Measurements from ENCODE around the gene LENG8. TPM values are rescaled to one million over a fixed set of nuclear protein-coding genes. Genes with fewer than 3 reads are reported as not detected.
A peak's percentile ranks its signal among the peaks of the same experiment; 100 is the strongest.

LENG8 gene
- total and polyA plus RNA-seq, 4 experiments from 2014 or later = 3.1 to 565 (median 273) TPM

DNA sequence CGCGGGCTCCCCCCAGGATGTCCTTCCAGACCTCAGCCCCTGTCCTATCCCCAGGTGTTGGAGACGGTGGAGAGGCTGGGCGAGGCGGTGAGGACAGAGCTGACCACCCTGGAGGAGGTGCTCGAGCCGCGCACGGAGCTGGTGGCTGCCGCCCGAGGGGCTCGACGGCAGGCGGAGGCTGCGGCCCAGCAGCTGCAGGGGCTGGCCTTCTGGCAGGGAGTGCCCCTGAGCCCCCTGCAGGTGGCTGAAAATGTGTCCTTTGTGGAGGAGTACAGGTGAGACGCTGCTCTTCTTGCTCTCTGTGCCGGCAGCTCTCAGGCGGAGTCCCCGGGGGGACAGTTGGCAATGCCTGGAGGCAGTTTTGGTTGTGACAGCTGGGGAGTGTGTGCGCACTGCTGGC lies 26.9 kb upstream of the LENG8 start:
- Mint-ChIP-seq H3K4me1 (peaks cover 7 to 18% (median 10%) of the 10 kb centered on the region in 4 donors), H3K4me3 (no peak overlapping the region), H3K27me3 (peaks cover 20 to 44% of the 10 kb centered on the region in 2 donors), H3K36me3 (no peaks in the 10 kb centered on the region), H3K9me3 (peaks cover 0 to 3% (median 0%) of the 10 kb centered on the region in 8 donors), H3K27ac (no peak overlapping the region)
- no peaks in the 10 kb centered on the region for H3K9me3 ChIP-seq (ENCODE audit: control insufficient read depth in 1 of 2, low read length in 2 of 2)
- H3K4me1 ChIP-seq (ENCODE audit: insufficient read depth, low read length) = peaks cover 12% of the 10 kb centered on the region
- peaks cover 7% of the 10 kb centered on the region for H3K27me3 ChIP-seq (ENCODE audit: insufficient read depth, low read length)
- POLR2A ChIA-PET (ENCODE audit: partially characterized antibody) = no interaction called here
- H3K36me3 ChIP-seq (ENCODE audit: insufficient read depth, low read length) = no peaks in the 10 kb centered on the region
- DNase-seq = no peak
- H3K4me3 ChIP-seq (ENCODE audit: low read length in 2 of 2) = no peak overlapping the region
- CTCF ChIA-PET (ENCODE audit: partially characterized antibody) = no interaction called here
- intact Hi-C loops (cut with micrococcal nuclease) = no loop called here
- no peak overlapping the region for H3K27ac ChIP-seq (ENCODE audit: low read depth, low read length)

DNA sequence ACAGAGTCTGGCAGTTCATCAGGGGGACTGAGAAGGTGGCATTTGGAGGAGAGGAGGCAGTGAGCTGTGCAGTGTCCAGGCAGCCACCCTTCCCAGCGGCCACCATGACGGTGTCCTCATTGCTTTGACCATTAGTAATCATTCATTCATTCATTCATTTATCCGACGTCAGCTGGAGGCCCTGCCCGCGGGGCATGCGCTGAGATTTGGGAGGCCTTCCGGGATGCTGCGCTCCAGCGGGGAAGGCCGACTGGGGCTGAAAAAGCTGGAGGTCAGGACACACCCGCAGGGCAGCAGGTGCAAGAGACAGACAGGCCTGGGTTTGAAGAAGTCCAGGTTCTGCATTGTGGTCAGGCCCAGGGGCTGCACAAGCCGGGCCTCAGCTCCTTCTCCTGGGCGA lies 24.8 kb upstream of the LENG8 start:
- ChIA-PET POLR2A (ENCODE audit: partially characterized antibody) (no interaction called here), CTCF (ENCODE audit: partially characterized antibody) (no interaction called here)
- Histone ChIP-seq H3K36me3 (ENCODE audit: insufficient read depth, low read length) (no peaks in the 10 kb centered on the region), H3K4me1 (ENCODE audit: insufficient read depth, low read length) (no peaks in the 10 kb centered on the region), H3K27me3 (ENCODE audit: insufficient read depth, low read length) (peaks cover 13% of the 10 kb centered on the region), H3K27ac (ENCODE audit: low read depth, low read length) (no peak overlapping the region), H3K9me3 (ENCODE audit: control insufficient read depth in 1 of 2, low read length in 2 of 2) (no peaks in the 10 kb centered on the region), H3K4me3 (ENCODE audit: low read length in 2 of 2) (no peak overlapping the region)
- Mint-ChIP-seq H3K36me3 (no peaks in the 10 kb centered on the region), H3K4me1 (peaks cover 0 to 4% (median 0%) of the 10 kb centered on the region in 4 donors), H3K9me3 (no peaks in the 10 kb centered on the region), H3K4me3 (no peak overlapping the region), H3K27me3 (peaks cover 10 to 34% of the 10 kb centered on the region in 2 donors), H3K27ac (no peak overlapping the region)
- no peak for DNase-seq
- intact Hi-C loops (cut with micrococcal nuclease) = no loop called here

DNA sequence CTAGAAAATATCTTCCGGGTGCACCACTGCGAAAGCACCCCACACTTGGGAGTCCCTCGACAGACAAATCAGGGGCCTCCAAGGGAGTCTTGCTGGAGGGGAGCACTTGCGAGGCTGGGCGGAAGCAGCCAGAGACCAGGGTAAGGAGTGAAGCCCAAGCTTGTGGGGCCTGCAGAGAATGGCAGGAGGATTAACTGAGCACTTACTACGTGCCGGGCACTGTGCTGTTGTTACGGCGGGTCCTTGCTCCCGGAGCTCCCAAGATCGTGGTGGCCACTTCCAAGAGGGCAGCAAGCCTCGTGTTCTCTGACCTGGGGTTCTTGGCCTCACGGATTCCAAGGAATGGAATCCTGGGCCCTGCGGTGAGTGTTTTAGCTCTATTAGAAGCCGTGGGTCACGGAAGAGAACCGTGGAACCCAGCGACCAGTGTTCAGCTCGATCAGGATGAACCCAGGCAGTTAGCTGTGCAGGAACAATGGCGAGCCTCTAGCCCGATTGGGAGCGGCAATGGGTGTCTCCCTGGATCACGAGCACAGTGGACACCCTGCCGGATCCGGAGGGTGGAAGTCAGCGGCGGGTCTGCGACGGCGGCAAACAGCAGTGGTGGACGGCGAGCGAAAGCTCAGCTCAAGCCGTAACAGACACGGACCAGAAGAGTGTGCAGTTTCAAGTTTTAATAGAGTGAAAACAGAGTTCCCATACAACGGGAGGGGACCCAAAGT lies 24.2 kb upstream of the LENG8 start:
- H3K36me3 Mint-ChIP-seq = no peaks in the 10 kb centered on the region
- no peak overlapping the region for H3K27ac Mint-ChIP-seq
- peaks cover 7 to 31% of the 10 kb centered on the region in 2 donors for H3K27me3 Mint-ChIP-seq
- ChIA-PET CTCF (ENCODE audit: partially characterized antibody) (no interaction called here), POLR2A (ENCODE audit: partially characterized antibody) (no interaction called here)
- no peak overlapping the region for H3K4me3 ChIP-seq (ENCODE audit: low read length in 2 of 2)
- H3K4me1 ChIP-seq (ENCODE audit: insufficient read depth, low read length) = no peaks in the 10 kb centered on the region
- no peaks in the 10 kb centered on the region for H3K36me3 ChIP-seq (ENCODE audit: insufficient read depth, low read length)
- H3K27me3 ChIP-seq (ENCODE audit: insufficient read depth, low read length) = peaks cover 13% of the 10 kb centered on the region
- no peaks in the 10 kb centered on the region for H3K4me1 Mint-ChIP-seq
- no peaks in the 10 kb centered on the region for H3K9me3 ChIP-seq (ENCODE audit: control insufficient read depth in 1 of 2, low read length in 2 of 2)
- no peak overlapping the region for H3K27ac ChIP-seq (ENCODE audit: low read depth, low read length)
- H3K4me3 Mint-ChIP-seq = no peak overlapping the region
- no peak for DNase-seq
- no peaks in the 10 kb centered on the region for H3K9me3 Mint-ChIP-seq
- intact Hi-C loops (cut with micrococcal nuclease) = no loop called here

DNA sequence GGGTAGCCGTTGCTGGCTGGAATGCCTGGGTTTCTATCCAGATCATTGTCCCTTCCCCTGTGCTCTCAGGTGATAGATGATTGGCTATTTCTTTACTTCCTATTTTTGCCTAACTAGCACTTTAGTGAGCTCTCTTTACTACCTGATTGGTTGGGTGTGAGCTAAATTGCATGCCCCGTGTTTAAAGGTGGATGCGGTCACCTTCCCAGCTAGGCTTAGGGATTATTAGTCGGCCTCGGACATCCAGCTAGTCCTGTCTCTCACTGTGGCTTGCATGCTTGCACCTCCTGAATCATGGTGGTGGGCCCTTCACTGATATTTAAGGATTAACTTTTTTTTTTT lies 23.6 kb upstream of the LENG8 start:
- H3K36me3 Mint-ChIP-seq = no peaks in the 10 kb centered on the region
- Histone ChIP-seq H3K4me1 (ENCODE audit: insufficient read depth, low read length) (peaks cover 5% of the 10 kb centered on the region), H3K27me3 (ENCODE audit: insufficient read depth, low read length) (peaks cover 13% of the 10 kb centered on the region), H3K27ac (ENCODE audit: low read depth, low read length) (no peak overlapping the region), H3K36me3 (ENCODE audit: insufficient read depth, low read length) (no peaks in the 10 kb centered on the region), H3K4me3 (ENCODE audit: low read length in 2 of 2) (no peak overlapping the region), H3K9me3 (ENCODE audit: control insufficient read depth in 1 of 2, low read length in 2 of 2) (no peaks in the 10 kb centered on the region)
- intact Hi-C loops (cut with micrococcal nuclease) = no loop called here
- H3K27ac Mint-ChIP-seq = peak overlapping the region in 1 of 7 donors; percentile 17
- H3K4me3 Mint-ChIP-seq = no peak overlapping the region
- no peaks in the 10 kb centered on the region for H3K9me3 Mint-ChIP-seq
- no peaks in the 10 kb centered on the region for H3K4me1 Mint-ChIP-seq
- H3K27me3 Mint-ChIP-seq = peaks cover 7 to 30% of the 10 kb centered on the region in 2 donors
- ChIA-PET POLR2A (ENCODE audit: partially characterized antibody) (no interaction called here), CTCF (ENCODE audit: partially characterized antibody) (no interaction called here)
- DNase-seq = no peak

DNA sequence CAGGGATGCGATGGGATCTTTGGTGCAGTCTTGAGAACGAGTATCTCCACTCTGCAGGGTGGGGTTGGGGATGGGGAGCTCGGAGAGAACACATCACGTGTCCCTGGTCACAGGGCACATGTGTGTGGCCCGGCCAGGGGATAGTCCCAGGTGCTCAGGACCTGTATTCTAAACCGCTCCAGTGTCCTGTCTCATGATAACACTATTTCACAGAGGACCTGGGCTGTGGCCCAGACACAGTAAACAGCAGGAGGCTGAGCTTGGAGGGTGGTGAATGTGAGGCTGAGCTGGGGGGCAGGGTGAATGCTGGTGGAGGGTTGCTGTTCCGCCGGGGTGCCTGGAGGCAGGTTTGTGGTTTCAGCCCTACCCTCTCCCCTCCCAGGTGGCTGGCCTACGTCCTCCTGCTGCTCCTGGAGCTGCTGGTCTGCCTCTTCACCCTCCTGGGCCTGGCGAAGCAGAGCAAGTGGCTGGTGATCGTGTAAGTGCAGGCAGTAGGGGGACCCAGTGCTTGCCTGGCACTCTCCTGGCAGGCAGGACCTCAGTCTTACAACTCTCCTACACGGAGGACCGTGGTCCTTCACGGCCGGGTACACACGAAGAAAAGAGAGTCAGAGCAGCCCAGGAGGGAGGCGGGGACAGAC lies 22.6 kb upstream of the LENG8 start:
- no peak for DNase-seq
- no peak overlapping the region for H3K4me3 ChIP-seq (ENCODE audit: low read length in 2 of 2)
- H3K27me3 ChIP-seq (ENCODE audit: insufficient read depth, low read length) = peaks cover 13% of the 10 kb centered on the region
- no peak overlapping the region for H3K27ac Mint-ChIP-seq
- H3K9me3 Mint-ChIP-seq = no peaks in the 10 kb centered on the region
- no peak overlapping the region for H3K4me3 Mint-ChIP-seq
- no peaks in the 10 kb centered on the region for H3K36me3 ChIP-seq (ENCODE audit: insufficient read depth, low read length)
- H3K9me3 ChIP-seq (ENCODE audit: control insufficient read depth in 1 of 2, low read length in 2 of 2) = no peaks in the 10 kb centered on the region
- CTCF ChIA-PET (ENCODE audit: partially characterized antibody) = no interaction called here
- intact Hi-C loops (cut with micrococcal nuclease) = no loop called here
- no peak overlapping the region for H3K27ac ChIP-seq (ENCODE audit: low read depth, low read length)
- no peaks in the 10 kb centered on the region for H3K36me3 Mint-ChIP-seq
- H3K4me1 Mint-ChIP-seq = peaks cover 0 to 6% (median 2%) of the 10 kb centered on the region in 4 donors
- peaks cover 13% of the 10 kb centered on the region for H3K4me1 ChIP-seq (ENCODE audit: insufficient read depth, low read length)
- POLR2A ChIA-PET (ENCODE audit: partially characterized antibody) = no interaction called here
- H3K27me3 Mint-ChIP-seq = peaks cover 7 to 30% of the 10 kb centered on the region in 2 donors

DNA sequence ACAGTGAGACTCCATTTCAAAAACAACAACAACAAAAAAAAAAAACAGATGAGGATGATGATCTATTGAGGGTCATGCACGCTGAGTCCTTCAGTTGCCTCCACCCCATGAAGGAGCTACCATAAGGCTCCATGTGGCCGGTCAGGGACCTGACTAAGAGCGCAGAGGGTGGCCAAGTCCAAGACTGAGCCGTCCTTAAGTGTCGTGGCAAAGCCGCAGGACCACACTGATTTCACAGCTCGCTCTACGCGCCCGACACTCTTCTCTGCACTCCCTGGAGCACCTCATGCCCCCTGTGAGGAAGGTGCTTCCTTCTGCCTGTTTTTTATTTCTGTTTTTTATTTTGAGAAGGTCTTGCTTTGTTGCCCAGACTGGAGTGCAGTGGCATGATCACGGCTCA lies 21.4 kb upstream of the LENG8 start:
- Mint-ChIP-seq H3K4me3 (no peak overlapping the region), H3K27me3 (peaks cover 7 to 32% of the 10 kb centered on the region in 2 donors), H3K4me1 (peaks cover 0 to 7% (median 3%) of the 10 kb centered on the region in 4 donors), H3K27ac (peak overlapping the region in 1 of 7 donors; percentile 29), H3K36me3 (no peaks in the 10 kb centered on the region), H3K9me3 (no peaks in the 10 kb centered on the region)
- no peak for DNase-seq
- Histone ChIP-seq H3K27ac (ENCODE audit: low read depth, low read length) (no peak overlapping the region), H3K4me1 (ENCODE audit: insufficient read depth, low read length) (peaks cover 13% of the 10 kb centered on the region), H3K4me3 (ENCODE audit: low read length in 2 of 2) (no peak overlapping the region), H3K9me3 (ENCODE audit: control insufficient read depth in 1 of 2, low read length in 2 of 2) (no peaks in the 10 kb centered on the region), H3K27me3 (ENCODE audit: insufficient read depth, low read length) (peaks cover 13% of the 10 kb centered on the region), H3K36me3 (ENCODE audit: insufficient read depth, low read length) (no peaks in the 10 kb centered on the region)
- ChIA-PET CTCF (ENCODE audit: partially characterized antibody) (no interaction called here), POLR2A (ENCODE audit: partially characterized antibody) (no interaction called here)
- intact Hi-C loops (cut with micrococcal nuclease) = no loop called here

DNA sequence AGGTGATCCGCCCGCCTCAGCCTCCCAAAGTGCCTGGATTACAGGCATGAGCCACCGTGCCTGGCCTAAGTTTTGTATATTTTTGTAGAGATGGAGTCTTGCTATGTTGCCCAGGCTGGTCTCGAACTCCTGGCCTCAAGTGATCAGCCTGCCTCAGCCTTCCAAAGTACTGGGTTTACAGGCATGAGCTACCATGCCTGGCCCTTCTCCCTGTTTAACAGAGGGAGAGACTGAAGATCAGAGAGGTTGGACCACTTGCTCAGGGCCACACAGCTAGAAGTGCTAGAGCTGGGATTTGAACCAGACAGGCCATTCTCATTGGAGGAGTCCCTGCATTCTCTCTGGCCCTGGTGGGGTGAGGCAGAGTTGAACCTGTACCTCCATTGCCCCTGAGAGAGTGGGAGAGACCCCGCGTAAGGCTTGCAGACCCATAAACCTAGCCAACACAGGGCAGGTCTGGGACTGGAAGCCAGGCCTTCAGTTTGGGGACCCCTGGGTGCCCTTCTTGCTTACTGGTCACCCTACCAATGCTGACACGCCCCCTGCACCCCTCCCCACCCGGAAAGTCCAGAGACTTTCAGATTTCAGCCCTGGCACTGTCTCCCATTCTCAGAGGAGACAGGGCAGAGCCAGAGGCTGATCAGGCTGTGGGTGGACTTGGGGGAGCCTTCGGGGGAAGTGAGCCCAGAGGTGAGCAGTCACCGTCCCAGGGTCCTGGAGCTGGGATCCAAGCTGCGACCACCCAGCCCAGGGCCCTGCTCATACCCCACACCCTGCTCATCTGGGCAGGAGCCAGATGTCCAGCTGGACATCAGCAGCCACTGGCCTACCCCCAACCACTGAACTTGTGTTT lies 20.4 kb upstream of the LENG8 start:
- H3K36me3 ChIP-seq (ENCODE audit: insufficient read depth, low read length) = no peaks in the 10 kb centered on the region
- ChIA-PET POLR2A (ENCODE audit: partially characterized antibody) (no interaction called here), CTCF (ENCODE audit: partially characterized antibody) (no interaction called here)
- Mint-ChIP-seq H3K36me3 (no peaks in the 10 kb centered on the region), H3K27ac (no peak overlapping the region), H3K4me1 (peaks cover 0 to 7% (median 3%) of the 10 kb centered on the region in 4 donors), H3K4me3 (no peak overlapping the region), H3K9me3 (no peaks in the 10 kb centered on the region), H3K27me3 (peaks cover 6 to 28% of the 10 kb centered on the region in 2 donors)
- peaks cover 13% of the 10 kb centered on the region for H3K4me1 ChIP-seq (ENCODE audit: insufficient read depth, low read length)
- DNase-seq = no peak
- intact Hi-C loops (cut with micrococcal nuclease) = no loop called here
- peaks cover 13% of the 10 kb centered on the region for H3K27me3 ChIP-seq (ENCODE audit: insufficient read depth, low read length)
- H3K9me3 ChIP-seq (ENCODE audit: control insufficient read depth in 1 of 2, low read length in 2 of 2) = no peaks in the 10 kb centered on the region
- H3K27ac ChIP-seq (ENCODE audit: low read depth, low read length) = no peak overlapping the region
- no peak overlapping the region for H3K4me3 ChIP-seq (ENCODE audit: low read length in 2 of 2)

Measured in CD4-positive, alpha-beta memory T cell (primary cell).